Endodermal cell (in vitro differentiated cells): ENCODE measurements around the gene NBAS. TPM values are rescaled to one million over a fixed set of nuclear protein-coding genes. Genes with fewer than 3 reads are reported as not detected.

Source experiments
- DNase-seq: peaks from one replicate; pipeline ENCODE4 v3.0.0-alpha.2; 2017
- H3K27ac ChIP-seq: 2 replicates; pipeline ENCODE4 v1.5.1; 2013; ENCODE audit warnings: mild to moderate bottlenecking, low read depth, low read length, moderate library complexity
- H3K27me3 ChIP-seq: 2 replicates; pipeline ENCODE4 v1.6.1; 2013; ENCODE audit warnings: mild to moderate bottlenecking, low read length, moderate library complexity; ENCODE audit not compliant: insufficient read depth, control insufficient read depth, poor library complexity, severe bottlenecking
- H3K36me3 ChIP-seq: 2 replicates; pipeline ENCODE4 v1.7.0; 2013; ENCODE audit warnings: mild to moderate bottlenecking, low read length, moderate library complexity; ENCODE audit not compliant: control insufficient read depth, insufficient read depth
- H3K4me1 ChIP-seq: one replicate; pipeline ENCODE4 v1.7.0; 2013; ENCODE audit warnings: low read length; ENCODE audit not compliant: control insufficient read depth, insufficient read depth
- H3K4me3 ChIP-seq: 2 replicates; pipeline ENCODE4 v1.5.1; 2013; ENCODE audit warnings: mild to moderate bottlenecking, low read length, moderate library complexity
- H3K9ac ChIP-seq: 2 replicates; pipeline ENCODE4 v1.6.1; 2013; ENCODE audit warnings: mild to moderate bottlenecking, low read length, moderate library complexity; ENCODE audit not compliant: poor library complexity, severe bottlenecking; ENCODE audit errors: extremely low read depth
- H3K9me3 ChIP-seq: 2 replicates; pipeline ENCODE4 v1.6.1; 2013; ENCODE audit warnings: mild to moderate bottlenecking, low read length, moderate library complexity; ENCODE audit not compliant: control insufficient read depth
- H3K27ac Mint-ChIP-seq: 2 replicates; pipeline ENCODE4 v1.8.0; 2020; ENCODE audit warnings: mixed read lengths
- H3K27me3 Mint-ChIP-seq: 2 replicates; pipeline ENCODE4 v1.8.0; 2021; ENCODE audit warnings: mild to moderate bottlenecking, mixed read lengths; ENCODE audit not compliant: insufficient read depth
- H3K36me3 Mint-ChIP-seq: 2 replicates; pipeline ENCODE4 v1.8.0; 2020; ENCODE audit warnings: low read depth, mixed read lengths
- H3K4me1 Mint-ChIP-seq: 2 replicates; pipeline ENCODE4 v1.8.0; 2020; ENCODE audit warnings: mixed read lengths
- H3K4me3 Mint-ChIP-seq: 2 replicates; pipeline ENCODE4 v1.8.0; 2020; ENCODE audit warnings: mild to moderate bottlenecking, moderate library complexity, mixed read lengths
- H3K9me3 Mint-ChIP-seq: 2 replicates; pipeline ENCODE4 v1.8.0; 2020; ENCODE audit warnings: mild to moderate bottlenecking, mixed read lengths
- CTCF ChIP-seq: fragments of 200-600 bp; sonication (generic); conservative IDR thresholded peaks from 2 replicates; pipeline ENCODE4 v1.5.0; 2021; ENCODE audit warnings: antibody characterized with exemption, mild to moderate bottlenecking
- WGBS, 2 experiments: methylation state at CpG; one replicate each; pipeline versions ENCODE4 v1.1.5 to v1.1.7; 2013; ENCODE audit warnings: missing lambda C conversion rate in 2 of 2, mixed read lengths in 1 of 2; ENCODE audit not compliant: insufficient coverage in 1 of 2, insufficient read length in 1 of 2; 5-methylcytosine and 5-hydroxymethylcytosine counted together
- total RNA-seq, 2 donors: library from RNA; stranded (reverse); fragmentation: NEBNext Ultra II Directional in 1 of 2; extraction: Animal tissue kit (Norgen Biotek cat#: 25700) in 1 of 2; gene quantifications; 2 replicates in 1 of 2; 3 replicates in 1 of 2; pipeline ENCODE4 v1.2.1, GENCODE V29; 2021

Gene NBAS
- total RNA-seq, 2 donors from 2014 or later: 47.4 to 54.7 TPM

- TF ChIP-seq CTCF: no peak
- Mint-ChIP-seq H3K4me1 (peaks cover 23% of the 10 kb centered on the region), H3K4me3 (no peak overlapping the region), H3K27me3 (no peaks in the 10 kb centered on the region), H3K36me3 (no peaks in the 10 kb centered on the region), H3K9me3 (peaks cover 23% of the 10 kb centered on the region), H3K27ac (no peak overlapping the region)
- WGBS, 2 experiments: 67 to 86% methylated on average over 2 of the region's 2 CpGs
- peaks cover 12% of the 10 kb centered on the region for H3K4me1 ChIP-seq
- no peak overlapping the region for H3K27ac ChIP-seq
- no peak overlapping the region for H3K9ac ChIP-seq
- peaks cover 17% of the 10 kb centered on the region for H3K9me3 ChIP-seq
- no peaks in the 10 kb centered on the region for H3K27me3 ChIP-seq
- H3K4me3 ChIP-seq: no peak overlapping the region
- DNase-seq: no peak
- no peaks in the 10 kb centered on the region for H3K36me3 ChIP-seq
Observed at GRCh38 chr2:15122915-15123314, 438.2 kb downstream of the NBAS start.

- peaks cover 15% of the 10 kb centered on the region for H3K9me3 Mint-ChIP-seq
Observed at GRCh38 chr2:15120631-15121030, 440.5 kb downstream of the NBAS start.

GRCh38 chr2:15119722-15120175 is 441.4 kb downstream of the NBAS start:
- peaks cover 14% of the 10 kb centered on the region for H3K4me1 Mint-ChIP-seq
- DNase-seq: peak; percentile 82
- Histone ChIP-seq H3K4me3 (no peak overlapping the region), H3K27me3 (no peaks in the 10 kb centered on the region), H3K9ac (no peak overlapping the region), H3K4me1 (no peaks in the 10 kb centered on the region), H3K36me3 (no peaks in the 10 kb centered on the region), H3K27ac (no peak overlapping the region), H3K9me3 (peaks cover 11% of the 10 kb centered on the region)
- no peak overlapping the region for H3K27ac Mint-ChIP-seq
- 59 to 72% methylated on average over 3 to 4 of the region's 4 CpGs for WGBS, 2 experiments
- no peaks in the 10 kb centered on the region for H3K36me3 Mint-ChIP-seq
- H3K27me3 Mint-ChIP-seq: no peaks in the 10 kb centered on the region
- peaks cover 10% of the 10 kb centered on the region for H3K9me3 Mint-ChIP-seq
- no peak for TF ChIP-seq CTCF
- H3K4me3 Mint-ChIP-seq: no peak overlapping the region

More at GRCh38 chr2:15120631-15121030, 440.5 kb downstream of the NBAS start:
- peaks cover 17% of the 10 kb centered on the region for H3K9me3 ChIP-seq
- no peaks in the 10 kb centered on the region for H3K36me3 ChIP-seq
- H3K4me3 ChIP-seq: no peak overlapping the region
- H3K4me1 ChIP-seq: no peaks in the 10 kb centered on the region
- H3K4me3 Mint-ChIP-seq: no peak overlapping the region
- DNase-seq: no peak
- H3K9ac ChIP-seq: no peak overlapping the region
- no peaks in the 10 kb centered on the region for H3K27me3 Mint-ChIP-seq
- no peak overlapping the region for H3K27ac Mint-ChIP-seq
- no peaks in the 10 kb centered on the region for H3K36me3 Mint-ChIP-seq
- 73 to 84% methylated on average over 5 to 6 of the region's 6 CpGs for WGBS, 2 experiments
- H3K27me3 ChIP-seq: no peaks in the 10 kb centered on the region
- H3K27ac ChIP-seq: no peak overlapping the region
- TF ChIP-seq CTCF: no peak
- peaks cover 14% of the 10 kb centered on the region for H3K4me1 Mint-ChIP-seq
